H9 (cell line): ENCODE measurements around the gene NPAS3. TPM values are rescaled to one million over a fixed set of nuclear protein-coding genes. Genes with fewer than 3 reads are reported as not detected.

Source experiments
- DNase-seq: peaks from one replicate; pipeline ENCODE4 v3.0.0-alpha.2; 2017
- H2AFZ ChIP-seq: one replicate; pipeline ENCODE4 v1.6.1; 2013; ENCODE audit warnings: mild to moderate bottlenecking, low read length, control low read depth, moderate library complexity
- H2AK5ac ChIP-seq: 2 replicates; pipeline ENCODE4 v1.6.1; 2013; ENCODE audit warnings: low read length, control low read depth, mixed read lengths; ENCODE audit not compliant: insufficient read length
- H2BK120ac ChIP-seq: one replicate; pipeline ENCODE4 v1.6.1; 2013; ENCODE audit warnings: low read depth, mild to moderate bottlenecking, low read length, control low read depth, inconsistent platforms; ENCODE audit not compliant: poor library complexity, severe bottlenecking
- H2BK12ac ChIP-seq: 2 replicates; pipeline ENCODE4 v1.6.1; 2013; ENCODE audit warnings: low read length, control low read depth, mixed read lengths, low read depth; ENCODE audit not compliant: insufficient read length
- H2BK15ac ChIP-seq: 2 replicates; pipeline ENCODE4 v1.6.1; 2013; ENCODE audit warnings: low read depth, low read length, control low read depth
- H2BK20ac ChIP-seq: one replicate; pipeline ENCODE4 v1.6.1; 2013; ENCODE audit warnings: low read depth, mild to moderate bottlenecking, low read length, control low read depth, inconsistent platforms; ENCODE audit not compliant: poor library complexity, severe bottlenecking
- H2BK5ac ChIP-seq: 2 replicates; pipeline ENCODE4 v1.6.1; 2013; ENCODE audit warnings: low read length, control low read depth, mixed read lengths; ENCODE audit not compliant: insufficient read length
- H3K14ac ChIP-seq: 2 replicates; pipeline ENCODE4 v1.6.1; 2013; ENCODE audit warnings: low read length, control low read depth; ENCODE audit not compliant: insufficient read depth
- H3K18ac ChIP-seq: 2 replicates; pipeline ENCODE4 v1.6.1; 2013; ENCODE audit warnings: low read depth, mild to moderate bottlenecking, mixed read lengths, low read length, control low read depth; ENCODE audit not compliant: insufficient read length
- H3K23ac ChIP-seq: 2 replicates; pipeline ENCODE4 v1.6.1; 2013; ENCODE audit warnings: low read length, control low read depth, mixed read lengths, low read depth; ENCODE audit not compliant: insufficient read length
- H3K23me2 ChIP-seq: 2 replicates; pipeline ENCODE4 v1.6.1; 2013; ENCODE audit warnings: low read depth, mild to moderate bottlenecking, mixed read lengths, low read length, control low read depth; ENCODE audit not compliant: insufficient read length, poor library complexity, severe bottlenecking
- H3K27ac ChIP-seq: 2 replicates; pipeline ENCODE4 v1.5.1; 2013; ENCODE audit warnings: low read length, control low read depth, mixed read lengths, low read depth; ENCODE audit not compliant: insufficient read length
- H3K27me3 ChIP-seq: 2 replicates; pipeline ENCODE4 v1.6.1; 2013; ENCODE audit warnings: low read length, control low read depth, inconsistent platforms; ENCODE audit not compliant: insufficient read depth
- H3K4ac ChIP-seq: 2 replicates; pipeline ENCODE4 v1.6.1; 2013; ENCODE audit warnings: low read depth, mild to moderate bottlenecking, control low read depth, inconsistent platforms, low read length, moderate library complexity
- H3K4me1 ChIP-seq: 2 replicates; pipeline ENCODE4 v1.6.1; 2013; ENCODE audit warnings: low read length, control low read depth, inconsistent platforms; ENCODE audit not compliant: insufficient read depth
- H3K4me2 ChIP-seq: 2 replicates; pipeline ENCODE4 v1.6.1; 2013; ENCODE audit warnings: low read length, control low read depth, mixed read lengths; ENCODE audit not compliant: insufficient read length, insufficient read depth
- H3K56ac ChIP-seq: 2 replicates; pipeline ENCODE4 v1.6.1; 2013; ENCODE audit warnings: low read depth, mild to moderate bottlenecking, mixed read lengths, low read length, control low read depth; ENCODE audit not compliant: insufficient read length
- H3K79me1 ChIP-seq: 2 replicates; pipeline ENCODE4 v1.6.1; 2013; ENCODE audit warnings: low read depth, mild to moderate bottlenecking, moderate library complexity, low read length, control low read depth, inconsistent platforms; ENCODE audit not compliant: insufficient read depth, poor library complexity, severe bottlenecking
- H3K79me2 ChIP-seq: 2 replicates; pipeline ENCODE4 v1.6.1; 2013; ENCODE audit warnings: low read length, control low read depth, inconsistent platforms; ENCODE audit not compliant: insufficient read depth
- H3K9ac ChIP-seq: 2 replicates; pipeline ENCODE4 v1.6.1; 2013; ENCODE audit warnings: low read length, control low read depth, mixed read lengths; ENCODE audit not compliant: insufficient read length; ENCODE audit errors: extremely low read depth
- H3K9me3 ChIP-seq: one replicate; pipeline ENCODE4 v1.6.1; 2013; ENCODE audit warnings: low read depth, low read length, inconsistent platforms; ENCODE audit not compliant: control insufficient read depth
- H3T11ph ChIP-seq: one replicate; pipeline ENCODE4 v1.6.1; 2013; ENCODE audit warnings: mild to moderate bottlenecking, low read length, control low read depth, inconsistent platforms
- H4K20me1 ChIP-seq: one replicate; pipeline ENCODE4 v1.6.1; 2013; ENCODE audit not compliant: control insufficient read depth, insufficient read length, insufficient read depth
- H4K5ac ChIP-seq: 2 replicates; pipeline ENCODE4 v1.6.1; 2013; ENCODE audit warnings: low read depth, mild to moderate bottlenecking, mixed read lengths, low read length, control low read depth; ENCODE audit not compliant: insufficient read length
- H4K8ac ChIP-seq: replicated peaks from 2 replicates; pipeline ENCODE4 v1.6.1; 2013; ENCODE audit warnings: low read length, control low read depth, mixed read lengths, low read depth; ENCODE audit not compliant: insufficient read length
- H4K91ac ChIP-seq: 2 replicates; pipeline ENCODE4 v1.6.1; 2013; ENCODE audit warnings: low read depth, mild to moderate bottlenecking, moderate library complexity, mixed read lengths, low read length, control low read depth; ENCODE audit not compliant: insufficient read length
- H3K27ac Mint-ChIP-seq, 3 experiments: 2 replicates in 2 of 3; 3 replicates in 1 of 3; pipeline ENCODE4 v1.8.0; 2020 to 2021; ENCODE audit warnings: mixed read lengths in 3 of 3, mild to moderate bottlenecking in 1 of 3, moderate library complexity in 1 of 3
- H3K27me3 Mint-ChIP-seq: 2 replicates; pipeline ENCODE4 v1.8.0; 2021; ENCODE audit warnings: low read depth, mild to moderate bottlenecking, moderate library complexity, mixed read lengths
- H3K36me3 Mint-ChIP-seq, 3 experiments: 2 replicates in 2 of 3; 3 replicates in 1 of 3; pipeline ENCODE4 v1.8.0; 2020 to 2021; ENCODE audit warnings: low read depth in 3 of 3, mixed read lengths in 3 of 3; ENCODE audit not compliant: insufficient read depth in 1 of 3
- H3K4me1 Mint-ChIP-seq, 2 experiments: 2 replicates each; pipeline ENCODE4 v1.8.0; 2020; ENCODE audit warnings: mixed read lengths in 2 of 2
- H3K4me3 Mint-ChIP-seq, 2 experiments: 2 replicates in 1 of 2; 3 replicates in 1 of 2; pipeline ENCODE4 v1.8.0; 2020 to 2021; ENCODE audit warnings: mild to moderate bottlenecking in 2 of 2, mixed read lengths in 2 of 2, moderate library complexity in 1 of 2
- H3K9me3 Mint-ChIP-seq, 2 experiments: 2 replicates in 1 of 2; 3 replicates in 1 of 2; pipeline ENCODE4 v1.8.0; 2020; ENCODE audit warnings: mild to moderate bottlenecking in 2 of 2, mixed read lengths in 2 of 2, moderate library complexity in 1 of 2
- WGBS: extraction: QIAGEN DNeasy Blood & Tissue Kit; methylation state at CpG from one replicate; pipeline ENCODE4 v1.1.7; 2013; ENCODE audit warnings: missing lambda C conversion rate, low lambda C conversion rate, mixed read lengths; ENCODE audit not compliant: insufficient read length; ENCODE audit errors: extremely low coverage; 5-methylcytosine and 5-hydroxymethylcytosine counted together
- total RNA-seq: library from RNA; stranded (reverse); gene quantifications from 2 replicates; pipeline ENCODE4 v1.2.1, GENCODE V29; 2021
- TF ChIP-seq, protein P1 (sequence below): fragments of 200-600 bp; sonication (generic); conservative IDR thresholded peaks from 3 replicates; pipeline ENCODE4 v1.8.0; 2021; ENCODE audit warnings: antibody characterized with exemption, mild to moderate bottlenecking

NPAS3 gene
- total RNA-seq, 1 experiment from 2014 or later: 0.17 TPM

DNA sequence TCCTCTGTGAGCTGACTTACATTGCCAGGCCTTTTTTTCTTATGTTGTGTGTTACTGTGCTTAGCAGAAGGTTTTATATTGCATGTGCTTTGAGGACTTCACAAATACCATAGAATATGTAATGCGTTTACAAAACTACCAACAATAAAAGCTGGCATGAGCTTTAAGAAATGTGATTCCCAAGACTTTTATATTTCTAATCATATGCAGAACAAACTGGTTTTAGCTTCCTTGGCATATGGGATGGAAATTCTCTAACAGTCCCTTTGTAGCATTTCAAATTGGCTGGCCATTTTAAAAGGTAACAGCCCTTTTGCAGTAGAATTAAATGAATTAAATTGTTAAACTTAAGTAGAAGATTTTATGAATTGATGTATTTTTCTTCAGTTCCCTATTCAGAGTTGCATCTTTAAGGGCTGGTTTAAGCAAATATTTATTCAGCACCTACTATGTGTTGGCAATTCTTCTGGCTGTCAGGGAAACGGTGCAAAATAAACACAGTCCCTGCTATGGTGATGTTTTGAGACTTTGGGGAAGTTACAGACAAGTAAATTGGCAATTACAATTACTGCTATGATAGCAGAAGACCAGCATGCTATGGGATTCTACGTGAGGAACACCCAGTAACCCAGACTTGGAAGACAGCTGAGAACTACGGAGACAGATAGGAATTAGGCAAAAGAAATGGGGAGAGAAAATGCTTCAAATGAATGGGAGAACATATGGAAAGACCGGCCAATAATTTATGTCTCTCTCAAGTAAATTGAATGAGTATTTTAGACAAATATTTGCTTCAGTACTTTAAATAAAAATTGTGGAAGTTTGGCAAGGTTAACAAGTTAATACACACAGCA lies 565.8 kb downstream of the NPAS3 start:
- H3K9me3 ChIP-seq: no peaks in the 10 kb centered on the region
- no peaks in the 10 kb centered on the region for H3K27me3 Mint-ChIP-seq
- H2BK20ac ChIP-seq: no peak overlapping the region
- no peak overlapping the region for H3K4ac ChIP-seq
- no peak overlapping the region for H2BK12ac ChIP-seq
- no peaks in the 10 kb centered on the region for H3K36me3 Mint-ChIP-seq
- H3K4me1 Mint-ChIP-seq: no peaks in the 10 kb centered on the region; a peak in 1 of 4 replicates
- H3K9me3 Mint-ChIP-seq: no peaks in the 10 kb centered on the region; a peak in 1 of 5 replicates
- H3K14ac ChIP-seq: no peak overlapping the region
- no peak for DNase-seq
- H4K20me1 ChIP-seq: no peaks in the 10 kb centered on the region
- no peak overlapping the region for H3K27ac ChIP-seq
- H3K27me3 ChIP-seq: no peaks in the 10 kb centered on the region
- no peak overlapping the region for H3K23ac ChIP-seq
- no peaks in the 10 kb centered on the region for H3K79me1 ChIP-seq
- H3K79me2 ChIP-seq: no peaks in the 10 kb centered on the region
- H3K4me3 Mint-ChIP-seq: no peak overlapping the region
- H4K91ac ChIP-seq: no peak overlapping the region
- no peak overlapping the region for H3K18ac ChIP-seq
- no peak overlapping the region for H2AFZ ChIP-seq
- H2AK5ac ChIP-seq: no peak overlapping the region
- H2BK15ac ChIP-seq: no peak overlapping the region
- no peaks in the 10 kb centered on the region for H3K23me2 ChIP-seq
- H3K4me1 ChIP-seq: no peaks in the 10 kb centered on the region
- TF ChIP-seq, protein P1, sequence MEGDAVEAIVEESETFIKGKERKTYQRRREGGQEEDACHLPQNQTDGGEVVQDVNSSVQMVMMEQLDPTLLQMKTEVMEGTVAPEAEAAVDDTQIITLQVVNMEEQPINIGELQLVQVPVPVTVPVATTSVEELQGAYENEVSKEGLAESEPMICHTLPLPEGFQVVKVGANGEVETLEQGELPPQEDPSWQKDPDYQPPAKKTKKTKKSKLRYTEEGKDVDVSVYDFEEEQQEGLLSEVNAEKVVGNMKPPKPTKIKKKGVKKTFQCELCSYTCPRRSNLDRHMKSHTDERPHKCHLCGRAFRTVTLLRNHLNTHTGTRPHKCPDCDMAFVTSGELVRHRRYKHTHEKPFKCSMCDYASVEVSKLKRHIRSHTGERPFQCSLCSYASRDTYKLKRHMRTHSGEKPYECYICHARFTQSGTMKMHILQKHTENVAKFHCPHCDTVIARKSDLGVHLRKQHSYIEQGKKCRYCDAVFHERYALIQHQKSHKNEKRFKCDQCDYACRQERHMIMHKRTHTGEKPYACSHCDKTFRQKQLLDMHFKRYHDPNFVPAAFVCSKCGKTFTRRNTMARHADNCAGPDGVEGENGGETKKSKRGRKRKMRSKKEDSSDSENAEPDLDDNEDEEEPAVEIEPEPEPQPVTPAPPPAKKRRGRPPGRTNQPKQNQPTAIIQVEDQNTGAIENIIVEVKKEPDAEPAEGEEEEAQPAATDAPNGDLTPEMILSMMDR: no peak
- no CpG with 5 or more reads among the region's 5 CpGs for WGBS
- no peak overlapping the region for H3K9ac ChIP-seq
- H2BK5ac ChIP-seq: no peak overlapping the region
- H4K8ac ChIP-seq: no peak overlapping the region
- H4K5ac ChIP-seq: no peak overlapping the region
- H3K4me2 ChIP-seq: no peak overlapping the region
- H3T11ph ChIP-seq: no peak overlapping the region
- no peak overlapping the region for H3K27ac Mint-ChIP-seq
- H3K56ac ChIP-seq: no peak overlapping the region
- H2BK120ac ChIP-seq: no peak overlapping the region
